HG03066 (cell line): ENCODE results near the gene ATL1.
"Not testable (repeated sequence)": the region's sequence is repeated elsewhere in the genome, so short reads cannot be mapped to it uniquely, and the experiment has no call there.

Experiments used
- ATAC-seq: cut with Tn5 transposase; IDR thresholded peaks from one replicate; pipeline ENCODE4 v1.9.1; 2021; ENCODE audit warnings: low read depth; ENCODE audit not compliant: unreplicated experiment

The ATL1 gene

DNA sequence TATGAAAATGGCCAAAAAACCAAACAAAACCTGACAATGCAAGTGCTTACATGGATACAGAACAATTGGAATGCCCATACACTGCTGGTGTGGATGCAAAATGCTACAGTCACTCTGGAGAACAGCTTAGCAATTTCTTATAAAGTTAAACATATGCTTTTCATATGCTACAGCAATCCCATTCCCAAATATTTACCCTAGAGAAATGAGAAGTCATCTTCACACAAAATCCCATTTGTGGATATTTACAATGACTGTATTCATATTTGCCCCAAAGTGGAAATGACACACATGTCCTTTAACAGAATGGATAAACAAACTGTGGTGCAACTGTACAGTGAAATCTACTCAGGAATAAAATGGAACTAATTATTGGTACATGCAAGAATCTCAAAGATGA, 87.8 kb downstream of the ATL1 start:
- no peak for ATAC-seq

GRCh38 chr14:50649691-50650090, 89.7 kb downstream of the ATL1 start:
- ATAC-seq, result no peak

- no peak for ATAC-seq
These were observed 96.8 kb downstream of the ATL1 start for GRCh38 chr14:50656776-50657175.

GRCh38 chr14:50657753-50658152, 97.8 kb downstream of the ATL1 start:
- ATAC-seq, result no peak

GRCh38 chr14:50658203-50658602, 98.3 kb downstream of the ATL1 start:
- no peak for ATAC-seq

- ATAC-seq, result no peak
These were observed 99.5 kb downstream of the ATL1 start for GRCh38 chr14:50659327-50659974.

GRCh38 chr14:50664579-50664978, 104.6 kb downstream of the ATL1 start:
- ATAC-seq, result not testable (repeated sequence)

DNA sequence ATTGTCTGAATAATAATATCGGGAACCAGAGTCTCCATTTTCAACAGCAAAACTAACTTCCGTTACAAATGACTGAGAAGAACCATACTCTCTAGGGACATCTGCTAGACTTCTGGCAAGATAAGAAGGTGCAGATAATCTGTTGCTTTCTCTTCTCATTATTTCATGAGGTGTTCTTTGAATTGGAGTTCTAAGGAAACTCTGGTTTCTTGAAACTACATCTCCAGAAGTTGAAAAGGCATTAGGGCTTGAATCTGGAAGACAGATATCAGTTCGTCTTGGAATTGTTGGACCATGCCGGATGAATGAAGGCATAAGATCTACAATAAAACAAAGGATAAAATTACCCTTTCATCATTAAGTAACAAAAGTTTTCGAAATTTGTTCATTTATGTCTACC, 105.4 kb downstream of the ATL1 start:
- not testable (repeated sequence) for ATAC-seq

DNA sequence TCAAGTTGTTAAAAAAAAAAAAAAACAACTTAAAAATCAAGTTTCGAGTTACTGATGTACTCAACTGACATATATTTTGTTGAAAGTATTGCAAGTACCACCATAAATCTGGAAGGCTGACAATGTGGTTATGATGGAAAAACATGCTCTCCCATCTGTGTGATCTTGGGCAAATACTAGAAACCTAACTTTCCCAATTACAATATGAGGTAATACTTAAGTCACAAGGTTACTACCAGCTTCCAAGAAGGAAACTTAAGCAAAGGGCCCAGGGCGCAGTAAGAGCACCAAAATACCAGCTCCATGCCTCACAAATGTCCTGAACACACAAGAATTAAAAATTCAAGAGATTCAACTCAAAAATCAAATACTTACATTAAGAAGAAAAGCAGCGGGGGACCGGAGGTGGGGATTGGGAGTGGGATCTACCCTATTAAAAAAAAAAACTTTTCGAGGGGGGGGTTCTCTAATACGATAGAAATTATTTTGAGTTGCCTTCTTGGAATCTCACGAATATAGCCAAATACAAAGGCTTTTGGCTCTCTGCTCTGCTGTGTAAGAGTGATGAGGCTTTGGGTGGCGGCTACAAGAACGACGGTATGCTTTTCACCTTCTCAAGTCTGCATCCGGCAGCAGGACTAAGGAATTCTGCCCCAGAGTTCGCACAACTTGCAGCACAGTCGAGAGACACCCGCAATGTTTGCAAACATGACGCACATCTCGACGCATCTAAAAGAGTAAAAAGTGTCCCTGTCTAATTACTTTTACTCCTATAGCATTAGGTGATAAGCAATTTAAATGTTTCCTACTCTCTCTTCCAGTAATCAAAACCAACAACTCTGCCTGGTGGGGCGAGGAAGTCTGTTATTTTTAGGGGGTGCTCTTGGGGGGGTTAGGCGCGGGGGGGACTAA, 107.1 kb downstream of the ATL1 start:
- peak; percentile 17 for ATAC-seq

GRCh38 chr14:50667684-50667995, 107.7 kb downstream of the ATL1 start:
- peak; percentile 45 for ATAC-seq

- peak; percentile 66 for ATAC-seq
These were observed 108.3 kb downstream of the ATL1 start, which contains the start of gene SAV1 for GRCh38 chr14:50667996-50668825. Gene SAV1 (minus strand): TSS chr14:50668306. CDS start chr14:50667967, 339 bp downstream.

DNA sequence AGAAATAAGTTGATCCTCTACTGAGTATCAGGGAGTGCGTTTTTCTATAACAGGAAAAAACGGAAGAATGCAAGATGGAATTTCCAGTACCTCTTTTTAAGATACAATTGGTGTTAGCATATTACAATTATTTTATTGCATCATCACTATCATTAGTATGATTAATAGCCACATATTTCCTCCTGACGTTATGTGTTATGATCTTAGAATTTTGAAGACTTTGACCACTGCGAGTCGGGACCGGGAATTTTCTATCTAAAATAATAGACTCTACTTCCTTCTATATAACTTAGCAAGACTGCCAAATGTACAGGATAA, 108.8 kb downstream of the ATL1 start:
- no peak for ATAC-seq

GRCh38 chr14:50669441-50669986, 109.6 kb downstream of the ATL1 start:
- ATAC-seq, result no peak

DNA sequence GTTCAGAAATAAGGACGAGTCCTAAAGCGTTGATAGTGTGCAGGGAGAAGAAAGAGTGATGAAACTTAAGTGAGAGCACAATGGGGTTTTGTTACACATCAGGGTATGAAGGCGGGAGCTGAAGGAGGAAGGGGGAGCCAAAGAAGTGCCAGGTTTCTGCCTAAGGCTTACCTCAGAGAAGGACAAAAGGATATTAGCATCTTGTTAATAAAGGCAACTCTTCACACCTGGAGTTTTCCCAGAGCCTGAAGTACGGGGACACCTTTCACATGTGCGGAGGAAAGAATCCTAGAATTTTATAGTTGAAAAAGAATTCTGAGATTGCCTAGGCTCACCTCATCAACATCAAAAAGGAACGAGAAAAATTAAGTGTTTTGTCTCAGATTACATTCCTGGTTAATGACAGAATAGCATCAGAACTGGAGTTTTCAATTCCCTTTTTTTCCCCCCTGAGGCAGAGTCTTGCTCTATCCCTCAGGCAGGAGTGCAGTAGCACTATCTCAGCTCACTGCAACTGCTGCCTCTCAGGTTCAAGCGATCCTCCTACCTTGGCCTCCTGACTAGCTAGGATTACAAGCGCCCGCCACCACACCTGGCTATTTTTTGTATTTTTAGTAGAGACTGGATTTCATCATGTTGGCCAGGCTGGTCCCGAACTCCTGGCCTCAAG, 110.4 kb downstream of the ATL1 start:
- no peak for ATAC-seq

GRCh38 chr14:50670866-50671256, 110.9 kb downstream of the ATL1 start:
- ATAC-seq, result no peak

- no peak for ATAC-seq
These were observed 115.7 kb downstream of the ATL1 start for GRCh38 chr14:50675597-50675996.

- peak; percentile 32 for ATAC-seq
These were observed 117.0 kb downstream of the ATL1 start for GRCh38 chr14:50676814-50677516.

DNA sequence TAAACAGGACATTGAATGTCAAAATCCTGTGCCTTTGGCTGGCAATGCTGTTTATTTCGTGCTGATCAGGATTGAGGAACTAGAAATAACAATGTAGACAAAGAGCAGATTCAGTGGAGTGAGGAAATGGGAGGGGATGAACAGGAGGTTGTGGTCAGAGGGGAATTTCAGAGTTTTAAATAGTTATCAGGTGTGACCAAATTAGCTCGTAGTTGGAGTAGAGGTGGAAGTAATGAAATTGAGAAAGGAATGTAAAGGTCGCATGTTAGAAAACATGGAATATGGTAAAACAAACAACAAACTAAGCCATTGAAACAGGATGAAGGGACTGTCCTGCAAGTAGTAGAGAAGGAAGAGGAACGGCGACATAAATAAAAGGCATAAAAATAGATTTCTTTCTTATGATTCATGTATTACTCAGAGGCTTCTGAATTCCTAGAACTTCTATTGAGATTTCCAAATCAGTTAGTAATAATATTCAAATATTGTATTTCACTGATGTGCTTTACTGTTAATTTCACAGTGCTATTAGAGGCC, 117.7 kb downstream of the ATL1 start:
- ATAC-seq, result peak; percentile 60

- ATAC-seq, result no peak
These were observed 118.2 kb downstream of the ATL1 start for GRCh38 chr14:50678163-50678562.

- ATAC-seq, result no peak
These were observed 119.7 kb downstream of the ATL1 start for GRCh38 chr14:50679674-50680073.
